Measurements from ENCODE around the gene ALKBH3. TPM values are rescaled to one million over a fixed set of nuclear protein-coding genes. Genes with fewer than 3 reads are reported as not detected.

The ALKBH3 gene
- polyA plus RNA-seq, 12 donors: 18.4 to 35.1 (median 25.6) TPM; not detected in 1

DNA sequence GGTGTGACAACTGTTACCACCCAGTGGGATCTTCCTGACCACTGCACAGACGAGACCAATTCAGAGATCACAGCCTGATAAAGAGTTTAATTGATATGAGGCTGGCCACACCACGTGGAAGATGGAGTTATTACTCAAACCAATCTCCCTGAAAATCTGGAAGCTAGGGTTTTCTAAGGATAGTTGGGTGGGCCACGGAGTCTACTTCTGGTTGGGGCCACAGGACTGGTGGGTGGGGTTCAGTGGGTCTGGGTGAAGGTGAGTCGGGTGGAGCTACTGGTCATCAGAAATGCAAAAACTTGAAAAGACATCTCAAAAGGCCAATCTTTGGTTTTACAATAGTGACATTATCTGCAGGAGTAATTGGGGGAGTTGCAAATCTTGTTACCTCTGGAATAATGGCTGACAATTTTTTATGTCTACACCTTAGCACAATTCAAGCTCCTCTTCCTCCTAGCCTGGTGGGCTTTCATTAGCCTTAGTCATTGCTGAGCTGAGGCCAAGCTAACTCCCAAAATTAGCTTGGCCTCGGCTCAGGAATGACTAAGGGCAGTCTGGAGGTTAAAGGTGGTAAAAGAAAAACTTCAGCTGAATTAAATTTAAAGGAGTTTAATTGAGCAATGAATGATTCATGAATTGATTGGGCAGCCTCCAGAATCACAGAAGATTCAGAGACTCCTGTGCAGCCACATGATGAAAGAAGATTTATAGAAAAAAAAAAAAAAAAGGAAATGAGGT is 74.9 kb downstream of the ALKBH3 start:
- DNase-seq: no peak

DNA sequence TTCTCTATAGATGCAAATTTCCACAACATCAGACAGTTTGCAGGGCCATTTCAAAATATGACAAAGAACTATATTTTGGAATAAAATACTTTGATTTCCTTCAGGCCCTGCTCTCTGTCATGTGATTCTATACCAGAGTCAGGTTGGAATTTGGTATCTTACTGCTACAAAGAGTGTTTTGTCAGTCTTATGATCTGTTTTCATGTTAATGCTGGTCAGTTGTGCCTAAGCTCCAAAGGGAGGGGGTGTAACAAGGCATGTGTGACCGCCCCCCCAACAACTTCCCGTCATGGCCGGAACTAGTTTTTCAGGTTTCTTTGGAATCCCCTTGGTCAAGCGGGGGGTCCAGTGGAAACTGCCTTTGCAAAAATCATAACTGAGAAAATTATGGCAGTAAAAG is 76.9 kb downstream of the ALKBH3 start:
- no peak for DNase-seq

DNA sequence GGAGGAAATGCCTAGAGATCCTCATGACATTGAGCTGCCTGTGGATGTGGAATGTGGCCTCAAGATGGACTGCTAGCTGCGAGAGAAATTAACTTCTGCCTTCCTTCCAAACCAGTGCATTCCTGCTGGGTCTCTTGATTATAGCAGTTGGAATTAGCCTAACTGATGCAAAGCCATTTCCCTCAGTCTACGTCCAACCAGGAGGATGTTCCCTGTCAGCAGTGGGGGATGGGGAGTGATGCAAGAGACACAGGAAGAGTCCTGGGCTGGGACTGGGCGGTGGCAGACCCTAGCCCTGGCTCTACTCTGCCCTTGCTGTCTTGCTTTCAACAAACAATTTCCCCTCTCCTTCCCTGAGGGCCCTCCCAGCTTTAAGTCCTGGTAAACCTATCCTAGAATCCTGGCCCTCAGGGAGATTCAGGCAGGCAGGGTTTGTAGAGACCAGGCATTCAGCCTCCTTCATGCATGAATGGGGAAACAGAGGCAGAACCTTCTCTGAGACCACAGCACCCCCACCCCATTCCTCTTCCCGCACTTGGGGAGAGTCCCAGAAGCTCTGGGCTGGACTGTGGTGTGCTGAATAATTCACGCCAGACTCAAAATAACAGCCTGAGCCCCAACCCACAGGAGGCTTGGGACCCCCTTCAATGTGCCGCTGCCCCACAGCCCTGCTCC is 78.8 kb downstream of the ALKBH3 start:
- DNase-seq: no peak

DNA sequence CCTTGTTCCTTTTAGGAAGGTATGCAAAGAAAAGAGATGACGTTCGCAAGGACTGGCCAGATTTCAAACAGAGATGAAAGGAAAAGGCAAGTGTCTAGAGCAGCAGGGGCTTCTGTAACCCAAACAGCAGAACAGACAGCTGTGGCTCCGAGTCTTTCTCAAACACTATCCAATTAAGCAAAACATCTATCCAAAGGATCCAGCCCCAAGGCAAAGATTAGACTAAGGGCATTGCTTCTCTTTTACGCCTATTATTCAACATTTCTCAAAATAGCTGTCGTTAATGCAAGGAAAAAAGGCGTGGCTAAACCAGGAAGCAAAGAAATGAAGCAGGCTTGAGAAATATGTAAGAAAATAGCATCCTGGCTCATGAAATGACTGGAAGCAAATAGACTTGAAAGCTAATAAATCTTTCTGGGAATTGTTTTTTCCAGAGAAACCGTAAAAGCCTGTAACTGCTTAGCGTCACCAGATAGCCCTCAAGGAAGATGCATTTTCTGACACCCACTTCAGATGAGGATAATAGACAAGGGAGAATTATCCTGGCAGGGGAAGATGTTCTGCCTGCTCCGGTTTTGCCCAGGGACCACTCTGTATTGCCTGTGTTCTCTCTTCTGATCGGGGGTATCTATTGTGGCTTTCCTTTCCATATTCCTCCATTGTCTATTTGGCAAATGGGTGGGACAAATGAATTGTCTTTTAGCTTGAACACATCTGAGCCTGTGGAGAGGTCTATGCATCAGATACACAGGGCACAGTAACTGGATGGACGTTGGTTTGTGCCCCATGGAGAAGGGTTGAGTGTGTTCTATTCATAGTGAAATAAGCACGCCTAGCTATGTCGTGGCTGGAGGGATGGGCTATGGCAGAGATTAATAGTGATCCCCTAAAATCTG is 82.0 kb downstream of the ALKBH3 start:
- no peak for DNase-seq

DNA sequence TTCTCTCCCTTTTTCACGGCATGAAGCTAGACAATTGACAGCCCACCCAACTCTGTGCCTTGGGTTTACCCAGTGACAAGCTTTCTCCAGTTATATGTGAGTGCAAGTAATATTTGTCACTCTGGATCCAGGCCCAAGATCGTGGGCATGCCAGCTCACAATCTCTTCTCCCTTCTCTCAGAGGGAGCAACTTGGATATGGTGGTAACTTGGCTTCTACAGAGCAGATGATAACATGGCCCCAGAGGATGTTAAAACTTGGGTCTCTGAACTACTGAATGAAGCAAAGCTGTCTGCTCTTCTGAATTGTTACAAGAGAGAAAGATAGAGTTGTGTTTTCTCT is 82.6 kb downstream of the ALKBH3 start:
- DNase-seq: no peak

DNA sequence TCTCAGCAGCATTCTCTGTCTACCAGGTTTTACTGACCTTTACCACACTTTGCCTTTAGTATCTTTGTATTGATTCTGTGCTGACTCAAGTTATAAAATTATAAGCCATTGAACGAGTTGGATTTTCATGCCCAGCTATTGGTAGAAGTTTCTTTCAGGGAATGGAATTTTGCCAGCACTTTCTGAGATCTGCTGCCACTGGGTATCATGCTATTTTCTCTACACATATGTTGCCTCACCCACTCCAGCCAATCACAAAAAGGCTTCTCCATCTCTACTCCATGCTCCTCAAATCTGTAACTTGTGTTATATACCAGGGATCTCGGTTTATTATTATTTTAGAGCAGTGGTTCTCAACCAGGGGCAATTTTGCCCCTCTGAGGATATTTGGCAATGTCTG is 87.0 kb downstream of the ALKBH3 start:
- no peak for DNase-seq

DNA sequence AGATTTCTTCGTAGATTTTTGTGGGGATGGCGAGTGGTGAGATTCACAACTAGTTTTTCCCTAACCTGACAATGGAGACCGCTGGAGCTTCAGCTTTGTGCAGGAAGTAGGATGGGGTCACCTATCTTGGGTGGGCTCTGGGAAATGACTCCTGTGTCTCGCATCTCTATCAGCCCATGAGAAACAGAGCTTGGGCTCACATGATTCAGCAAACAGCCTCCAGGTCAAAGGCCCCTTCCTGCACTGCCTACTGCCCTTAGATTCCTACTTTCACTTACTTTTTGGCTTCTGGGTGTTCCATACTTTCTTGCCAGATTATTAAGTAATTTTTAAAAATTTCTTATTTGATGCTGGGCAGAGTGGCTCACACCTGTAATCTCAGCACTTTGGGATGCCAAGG is 88.1 kb downstream of the ALKBH3 start:
- no peak for DNase-seq

DNA sequence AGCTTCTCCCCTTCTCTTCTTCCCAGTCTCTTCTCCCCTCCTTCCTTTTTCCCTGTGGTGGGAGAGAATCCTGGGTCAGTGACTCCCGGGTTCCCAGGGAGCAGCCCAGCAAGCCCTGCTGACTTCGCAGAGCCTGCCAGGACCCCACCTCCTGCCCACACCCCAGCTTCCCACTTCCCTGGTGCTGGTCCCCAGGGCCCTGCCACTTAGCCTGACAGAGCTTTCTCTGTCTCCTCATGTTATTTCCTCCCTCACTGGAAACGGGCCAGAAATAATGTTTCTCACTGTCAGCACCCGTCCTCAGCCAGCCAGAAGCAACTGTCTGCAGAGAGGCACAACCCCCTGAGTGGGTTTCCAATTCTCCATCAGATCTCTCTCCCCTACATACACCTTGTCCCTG is 88.9 kb downstream of the ALKBH3 start:
- DNase-seq: no peak

Other genes with a start within 250 kb of the ALKBH3 start
- 10 to 100 TPM in 11 of 12 donors, not detected in 1; 30.4 to 57.5 (median 41.1) TPM for gene HSD17B12, start 200.1 kb upstream of the ALKBH3 start, polyA plus RNA-seq (ENCODE audit: insufficient read length in 12 of 12)
- 10 to 100 TPM in 10 of 12 donors, 1 to 10 TPM in 1, not detected in 1; 8.2 to 38.1 (median 18.6) TPM for gene C11orf96, start 61.8 kb downstream of the ALKBH3 start, polyA plus RNA-seq (ENCODE audit: insufficient read length in 12 of 12)
- not detected for gene ACCSL, start 167.2 kb downstream of the ALKBH3 start, polyA plus RNA-seq (ENCODE audit: insufficient read length in 12 of 12)
- 10 to 100 TPM in 10 of 12 donors, 1 to 10 TPM in 1, not detected in 1; 9.3 to 49.6 (median 15.2) TPM for gene ACCS, start 185.4 kb downstream of the ALKBH3 start, polyA plus RNA-seq (ENCODE audit: insufficient read length in 12 of 12)
- 10 to 100 TPM in 11 of 12 donors, not detected in 1; 41.0 to 69.1 (median 59.1) TPM for gene EXT2, start 214.8 kb downstream of the ALKBH3 start, polyA plus RNA-seq (ENCODE audit: insufficient read length in 12 of 12)